Kidney glomerular epithelial cell (primary cell): Measurements from ENCODE around the gene GIMAP4.
"Not testable (repeated sequence)": the region's sequence is repeated elsewhere in the genome, so short reads cannot be mapped to it uniquely, and the experiment has no call there.

ENCODE experiments used
- DNase-seq: peaks from one replicate; lab custom pipeline; 2025; lab: John Stamatoyannopoulos, UW

The GIMAP4 gene

DNA sequence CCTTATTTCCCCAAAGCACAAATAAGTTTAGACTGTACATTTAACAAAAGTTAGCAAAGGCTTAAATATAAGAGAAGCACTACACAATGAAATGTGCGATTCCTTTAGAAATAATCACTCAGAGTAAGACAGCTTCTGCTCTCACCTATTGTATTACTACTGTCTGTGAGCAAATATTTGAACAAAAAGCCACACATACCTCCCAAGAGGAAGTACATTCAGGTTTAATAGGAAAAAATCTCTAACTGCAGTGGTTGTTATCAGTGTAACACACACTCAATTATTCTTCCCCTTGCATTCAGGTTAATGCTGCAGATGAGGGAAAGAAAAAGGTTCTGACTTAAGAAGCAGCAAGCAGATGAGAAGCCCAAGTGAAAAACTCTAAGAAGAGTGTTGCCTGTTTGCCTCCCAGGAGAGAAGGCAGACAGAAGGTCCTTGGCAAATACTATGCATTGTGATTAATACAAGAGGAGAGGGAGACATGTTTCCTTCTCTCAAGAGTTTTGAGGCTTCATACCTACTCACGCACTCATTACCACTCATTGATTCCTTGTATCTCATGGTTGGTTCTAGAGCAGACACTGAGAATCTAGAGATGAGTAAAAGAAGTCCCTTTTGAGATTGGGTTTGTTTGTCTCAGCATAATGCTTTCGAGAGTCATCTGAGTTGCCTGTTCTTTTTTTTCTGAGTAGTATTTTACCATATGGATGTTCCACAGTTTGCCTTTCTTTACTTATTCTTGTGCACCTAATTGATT is 13.6 kb downstream of the GIMAP4 start:
- DNase-seq = no peak

DNA sequence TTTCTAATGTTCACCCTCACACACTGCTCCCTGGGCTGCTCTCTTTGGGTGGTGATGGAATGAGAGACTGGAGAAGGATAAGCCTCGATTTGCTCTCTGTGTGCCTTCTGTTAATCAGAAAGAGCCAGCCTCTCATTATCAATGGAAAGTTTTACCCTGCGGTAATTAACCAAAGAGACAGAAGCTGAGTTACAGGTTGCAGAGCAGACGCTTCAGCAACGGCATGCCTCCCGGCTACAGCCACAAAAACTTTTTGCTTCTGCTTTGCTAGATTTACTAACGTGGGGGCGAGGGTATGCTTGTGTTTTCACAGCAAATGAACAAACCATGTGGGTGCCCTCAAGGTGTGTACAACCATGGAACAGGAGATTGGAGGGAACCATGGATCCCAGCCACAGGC is 18.0 kb downstream of the GIMAP4 start:
- no peak for DNase-seq

DNA sequence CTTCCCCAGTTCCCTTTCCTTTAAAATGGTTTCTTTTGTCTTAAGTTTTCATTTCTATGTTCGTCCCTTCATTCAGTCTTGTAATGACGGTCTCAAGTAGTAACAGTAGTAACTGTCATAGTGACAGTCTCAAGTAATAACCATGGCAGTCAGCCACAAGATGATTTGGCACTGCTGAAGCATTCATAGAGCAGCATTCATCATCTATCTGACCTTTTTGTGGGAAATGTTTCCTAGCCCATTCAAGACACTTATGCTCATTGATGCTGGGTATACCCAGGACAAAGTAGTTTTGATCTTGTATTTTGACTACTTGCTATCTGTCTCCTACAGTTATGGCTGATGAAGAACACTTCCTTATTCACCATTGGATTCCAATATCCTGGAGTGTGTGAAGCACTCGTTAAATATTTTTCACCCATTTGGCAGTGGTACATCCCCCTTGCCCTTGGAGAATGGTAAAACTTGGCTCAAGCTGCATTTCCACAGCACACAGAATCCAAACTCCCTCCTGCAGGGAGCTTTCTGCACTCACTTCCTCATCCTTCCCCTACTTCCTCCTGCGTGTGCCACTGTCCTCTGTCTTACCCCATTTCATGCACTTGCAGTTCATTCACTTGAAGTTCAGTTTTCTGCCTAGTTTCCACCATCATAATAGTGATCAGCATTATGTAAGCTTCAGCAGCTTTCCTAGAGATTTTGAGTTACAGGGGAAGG is 19.0 kb downstream of the GIMAP4 start:
- DNase-seq = no peak

DNA sequence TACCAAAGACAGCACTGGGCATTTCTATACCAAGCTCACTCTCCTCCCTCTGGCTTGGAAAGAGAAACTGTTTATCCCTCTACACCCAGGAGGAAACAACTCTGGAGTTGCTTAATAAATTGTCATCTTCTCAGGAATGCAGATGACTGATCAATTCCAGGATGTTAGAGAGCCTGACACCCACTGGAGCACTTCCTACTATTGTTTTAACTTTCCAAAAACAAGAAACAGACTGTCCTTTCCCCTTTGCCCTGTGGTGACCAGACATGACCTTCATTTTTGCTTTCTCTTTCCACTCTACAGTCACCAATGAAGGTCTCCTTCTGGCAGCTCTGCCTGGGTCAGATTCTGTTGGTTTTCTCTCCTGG is 19.6 kb downstream of the GIMAP4 start:
- no peak for DNase-seq

DNA sequence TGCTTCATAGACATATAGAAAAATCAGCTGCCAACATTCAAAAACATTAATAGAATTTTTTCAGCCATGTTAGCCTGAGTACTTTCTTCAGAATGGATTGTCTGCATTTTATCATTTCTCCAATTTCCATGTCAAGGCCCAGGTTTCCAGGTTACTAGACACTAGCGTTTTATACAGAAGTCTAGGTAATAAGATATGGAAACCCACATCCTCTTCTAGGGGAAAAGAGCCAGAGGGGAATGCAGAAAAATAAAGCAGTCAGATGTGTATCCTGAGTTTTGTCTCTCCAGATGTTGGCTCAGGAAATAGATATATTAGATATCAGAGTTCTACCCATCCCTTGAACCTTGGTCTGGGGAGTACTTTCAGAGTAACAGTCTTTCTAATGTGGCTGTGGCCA is 20.4 kb downstream of the GIMAP4 start:
- DNase-seq = no peak

DNA sequence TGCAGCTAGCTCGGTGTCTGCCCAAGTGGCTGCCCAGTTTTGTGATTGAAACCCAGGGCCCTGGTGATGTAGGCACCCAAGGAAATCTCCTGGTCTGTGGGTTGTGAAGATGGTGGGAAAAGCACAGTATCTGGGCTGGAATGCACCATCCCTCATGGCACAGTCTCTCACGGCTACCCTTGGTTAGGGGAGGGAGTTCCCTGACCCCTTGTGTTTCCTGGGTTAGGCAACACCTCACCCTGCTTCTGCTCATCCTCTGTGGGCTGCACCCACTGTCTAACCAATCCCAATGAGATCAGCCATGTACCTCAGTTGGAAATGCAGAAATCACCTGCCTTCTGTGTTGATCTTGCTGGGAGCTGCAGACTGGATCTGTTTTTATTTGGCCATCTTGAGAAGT is 27.6 kb downstream of the GIMAP4 start:
- no peak for DNase-seq

DNA sequence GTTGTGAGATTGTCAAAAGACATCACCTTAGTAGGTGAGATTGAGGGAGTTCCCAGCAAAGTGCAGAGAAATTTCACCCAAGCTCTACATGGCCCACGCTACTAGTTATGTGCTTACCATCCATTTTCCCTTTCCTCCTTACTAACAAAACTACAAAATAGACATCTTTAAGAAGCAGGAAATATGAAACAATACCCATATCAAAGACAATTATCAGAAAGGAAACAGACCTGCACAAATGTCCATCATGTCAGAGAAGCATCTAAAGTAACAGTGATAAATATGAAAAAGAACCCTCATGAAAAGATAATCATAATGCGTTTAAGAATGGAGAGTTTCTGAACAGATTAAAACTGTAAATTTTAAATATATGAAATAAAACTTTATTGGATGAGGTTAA is 28.2 kb downstream of the GIMAP4 start:
- no peak for DNase-seq

DNA sequence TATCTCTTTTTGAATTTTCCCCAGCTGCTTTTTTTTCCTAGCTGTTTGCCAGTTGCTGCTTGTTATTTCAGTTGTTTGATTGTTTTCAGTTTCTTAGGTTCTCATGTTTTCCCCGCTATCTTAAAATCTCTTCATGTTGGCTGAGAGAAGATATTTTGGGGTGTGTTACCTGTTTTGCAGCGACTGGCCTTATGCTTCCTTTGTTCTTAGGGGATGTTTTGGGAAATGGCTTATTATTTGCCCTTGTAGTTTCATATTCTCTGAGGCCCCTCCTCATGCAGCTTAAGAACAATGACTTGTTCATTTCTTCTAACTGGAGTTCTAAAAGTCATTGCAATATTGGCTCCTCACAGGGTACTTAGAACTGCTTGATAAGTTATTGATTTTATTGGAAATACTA is 36.4 kb downstream of the GIMAP4 start:
- not testable (repeated sequence) for DNase-seq

DNA sequence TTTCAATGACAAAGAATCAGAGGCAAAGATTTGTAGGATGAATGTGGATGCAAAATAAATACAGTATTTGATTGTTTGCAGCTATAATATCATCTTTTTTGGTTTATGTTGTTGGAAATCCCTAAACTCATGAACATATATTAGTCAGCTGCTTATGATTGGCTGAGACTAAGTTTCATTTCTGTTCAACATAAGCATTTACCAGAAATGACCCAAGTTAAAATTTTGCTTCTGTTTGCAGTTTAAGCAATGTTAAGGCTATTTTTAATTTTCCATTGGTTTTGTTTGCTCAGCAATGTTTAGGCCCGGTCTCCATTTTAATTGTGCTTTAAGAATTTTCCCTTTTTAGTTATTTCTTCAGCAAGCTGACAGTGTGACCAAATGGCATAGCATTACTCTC is 43.0 kb downstream of the GIMAP4 start:
- no peak for DNase-seq

DNA sequence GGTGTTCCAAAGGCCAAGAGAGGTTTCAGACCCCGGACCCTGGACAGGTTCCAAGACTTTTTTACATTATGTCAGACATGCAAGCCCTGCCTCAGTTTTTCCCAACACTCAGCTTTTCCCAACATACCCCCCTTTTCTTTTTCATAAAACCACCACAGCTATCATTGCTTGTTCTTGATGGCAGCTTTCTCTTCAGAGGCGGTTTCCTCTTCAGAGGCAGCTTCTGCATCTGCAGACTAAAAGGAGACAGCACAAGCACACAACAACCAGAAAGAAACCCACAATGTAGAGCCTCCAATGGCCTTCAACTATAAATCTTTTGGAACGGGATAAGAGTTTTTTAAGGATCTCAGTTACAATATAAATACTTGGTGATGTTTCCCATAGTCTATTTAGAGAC is 45.7 kb downstream of the GIMAP4 start:
- no peak for DNase-seq

DNA sequence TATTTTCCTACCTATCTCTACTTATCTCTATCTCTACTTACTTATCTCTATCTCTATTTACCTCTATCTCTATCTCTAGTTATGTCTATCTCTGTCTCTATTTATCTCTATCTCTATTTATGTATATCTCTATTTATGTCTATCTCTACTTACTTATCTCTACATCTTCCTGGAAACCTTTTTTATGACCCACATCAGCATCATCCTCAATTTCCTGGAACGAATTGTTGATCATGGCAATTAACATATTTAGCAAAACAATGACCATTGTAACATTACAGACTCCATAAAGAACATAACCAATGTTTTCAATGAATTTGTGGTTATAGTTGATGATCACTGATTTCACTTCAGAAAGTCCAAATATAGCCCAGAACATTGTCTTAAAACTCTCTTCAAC is 46.7 kb downstream of the GIMAP4 start:
- DNase-seq = no peak

DNA sequence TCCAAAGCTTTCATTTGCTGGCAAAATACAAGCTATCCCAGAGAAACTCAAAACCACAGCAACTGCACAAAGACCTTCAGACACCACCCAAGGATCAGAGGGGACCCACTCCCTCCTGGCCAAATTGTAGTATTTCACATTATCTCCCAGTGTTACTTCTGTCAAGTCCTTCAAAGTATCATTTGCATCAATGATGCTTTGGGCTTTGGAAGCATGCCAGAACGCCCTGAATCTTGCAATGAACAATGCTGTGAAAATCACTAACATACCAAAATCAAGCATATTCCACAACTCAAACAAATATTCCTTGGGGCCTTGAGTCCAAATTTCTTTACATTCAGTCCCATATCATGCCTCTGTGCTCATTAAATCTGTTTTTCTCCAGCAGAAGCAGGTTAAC is 47.2 kb downstream of the GIMAP4 start:
- not testable (repeated sequence) for DNase-seq

DNA sequence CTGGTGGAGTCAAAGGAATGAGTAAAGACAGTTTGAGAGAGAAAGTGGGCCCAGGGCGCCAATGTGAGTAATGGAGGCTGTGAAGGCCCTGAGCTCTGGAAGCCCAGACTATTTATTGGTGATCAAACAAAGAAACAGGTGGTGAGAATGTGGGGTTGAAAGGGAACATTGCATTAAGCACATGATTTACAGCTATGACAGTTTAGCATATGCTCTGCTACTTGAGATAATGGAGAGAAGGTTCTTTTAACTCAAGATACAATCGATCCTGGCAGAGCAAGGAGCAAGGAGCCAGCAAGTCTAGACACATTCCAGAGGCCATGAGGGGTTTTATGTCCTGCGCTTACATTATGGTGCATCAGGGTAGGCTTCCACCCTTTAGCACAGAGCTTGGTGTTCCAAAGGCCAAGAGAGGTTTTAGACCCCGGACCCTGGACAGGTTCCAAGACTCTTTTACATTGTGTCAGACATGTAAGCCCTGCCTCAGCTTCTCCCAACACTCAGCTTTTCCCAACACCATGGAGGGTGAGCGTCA is 48.1 kb downstream of the GIMAP4 start:
- not testable (repeated sequence) for DNase-seq

DNA sequence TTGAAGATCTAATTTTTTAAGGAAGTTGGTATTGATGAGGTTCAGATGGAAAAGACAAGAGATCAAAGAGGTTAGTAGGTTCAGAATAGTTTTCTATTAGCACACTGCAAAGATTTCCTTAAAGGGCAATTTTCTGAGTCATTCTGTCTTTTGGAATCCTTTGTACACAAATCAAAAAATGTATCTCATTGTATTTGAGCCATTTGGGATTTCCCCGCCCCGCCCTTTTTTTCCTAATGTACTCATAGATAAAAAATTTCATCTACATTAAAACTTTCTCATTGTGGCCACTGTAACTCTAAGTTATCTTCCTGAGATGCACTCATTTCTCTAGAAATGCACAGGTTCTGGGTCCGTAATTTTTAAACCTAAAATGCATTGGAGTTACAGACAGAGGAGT is 52.9 kb downstream of the GIMAP4 start:
- DNase-seq = no peak

DNA sequence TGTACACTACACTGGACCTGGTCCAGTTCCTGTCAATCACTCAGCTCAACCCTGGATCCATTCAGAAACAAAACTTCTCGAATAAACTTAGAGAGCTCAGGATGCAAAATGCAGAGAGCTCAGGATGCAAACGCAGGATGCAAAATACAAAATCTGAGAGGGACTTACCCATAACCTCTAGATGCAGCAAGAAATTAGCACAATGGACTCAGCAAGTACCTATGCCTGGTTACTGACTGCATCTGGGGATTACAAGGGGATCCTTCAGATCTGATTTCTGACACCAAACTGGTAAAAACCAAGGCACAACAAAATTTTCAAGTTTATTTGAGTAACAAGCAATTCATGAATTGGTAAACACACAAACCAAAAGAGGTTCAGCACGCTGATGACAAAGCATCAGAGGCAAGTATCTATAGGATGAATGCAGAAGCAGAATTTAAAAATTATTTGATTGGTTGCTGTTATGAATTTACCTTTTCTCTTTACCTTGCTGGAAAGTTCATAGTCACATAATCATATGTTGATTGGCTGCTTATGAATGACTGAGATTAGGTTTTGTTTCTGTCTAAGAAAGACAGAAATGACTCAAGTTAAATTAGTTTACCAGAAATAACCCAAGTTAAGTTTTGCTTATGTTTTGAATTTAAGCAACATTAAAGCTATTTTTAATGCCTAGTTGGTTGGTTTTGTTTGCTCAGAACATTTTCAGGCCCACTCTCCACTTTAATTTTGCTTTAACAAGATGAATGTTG is 53.6 kb downstream of the GIMAP4 start:
- DNase-seq = no peak

DNA sequence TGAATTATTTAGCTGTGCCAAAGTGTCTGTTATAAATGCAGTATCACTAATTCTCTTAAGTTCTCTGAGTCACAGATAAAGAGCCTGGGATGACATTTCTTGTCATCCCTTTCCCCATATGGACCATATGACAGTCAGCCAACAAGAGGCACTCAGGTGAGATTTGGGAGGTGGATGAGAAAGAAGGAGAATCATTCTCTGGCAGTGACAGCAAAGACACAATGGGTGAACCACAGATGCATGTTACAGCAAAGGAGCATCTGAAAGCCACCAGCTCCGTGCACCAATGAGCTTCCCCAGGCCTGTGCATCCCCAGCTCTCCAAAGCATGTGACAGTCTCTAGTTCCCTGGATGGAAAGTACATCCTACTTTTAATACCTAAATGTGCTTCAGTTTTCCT is 54.2 kb downstream of the GIMAP4 start:
- DNase-seq = no peak
